HCT116 (cell line): Measurements from ENCODE around the gene C9orf78. TPM values are rescaled to one million over a fixed set of nuclear protein-coding genes. Genes with fewer than 3 reads are reported as not detected.

Source experiments
- ATAC-seq: fragments of 200-7000 bp; cut with Tn5 transposase; 2 replicates; pipeline ENCODE4 v1.9.1; 2020; ENCODE audit warnings: mild to moderate bottlenecking, moderate library complexity
- BruUV-seq: library from RNA; stranded (reverse); fragments of 400-500 nt; replicated peaks from 2 replicates; lab custom pipeline; 2021; lab: Mats Ljungman, UMichigan
- CTCF ChIA-PET: fragments of 300-600 bp; sonication (Branson Sonifier 250); formaldehyde crosslinking; loops from one replicate; lab custom pipeline; 2021; ENCODE audit warnings: antibody characterized with exemption; lab: Charles Lee
- POLR2A ChIA-PET: fragments of 300-600, 350-600 bp; sonication (Branson Sonifier 250); formaldehyde crosslinking; loops from one replicate; lab custom pipeline; 2021; ENCODE audit warnings: antibody characterized with exemption; lab: Charles Lee
- RAD21 ChIA-PET, 2 experiments: fragments of 300-600 bp; sonication (Branson Sonifier 250); formaldehyde crosslinking; loops; one replicate each; lab custom pipeline; 2023; ENCODE audit warnings: low total read pairs in 2 of 2; ENCODE audit not compliant: uncharacterized antibody in 2 of 2, unreplicated experiment in 2 of 2, low non-redundant PET in 1 of 2; lab: Charles Lee
- DNase-seq: peaks from one replicate; pipeline ENCODE4 v3.0.0-alpha.2; 2010; ENCODE audit warnings: low read depth, low spot score
- H2AFZ ChIP-seq: fragments of 200-600 bp; shearing (Covaris generic), sonication (generic); 2 replicates; pipeline ENCODE4 v1.6.1; 2017; ENCODE audit warnings: low read depth, mixed run types, mixed read lengths, antibody characterized with exemption, low read length; ENCODE audit not compliant: poor library complexity, severe bottlenecking
- H3K27ac ChIP-seq: 2 replicates; pipeline ENCODE4 v1.5.1; 2012; ENCODE audit warnings: low read depth, low read length
- H3K27me3 ChIP-seq: fragments of 200-600 bp; sonication (generic); 2 replicates; pipeline ENCODE4 v1.6.1; 2016; ENCODE audit warnings: mixed run types, low read length, mixed read lengths; ENCODE audit not compliant: insufficient read depth
- H3K36me3 ChIP-seq, 2 experiments: fragments of 200-500 bp in 1 of 2; fragments of 200-600 bp in 1 of 2; sonication (Bioruptor generic) in 1 of 2; sonication (generic) in 1 of 2; 2 replicates each; pipeline versions ENCODE4 v1.5.1 to v1.6.1; 2014 to 2016; ENCODE audit warnings: low read length in 2 of 2, inconsistent platforms in 1 of 2, mixed read lengths in 1 of 2, mixed run types in 1 of 2; ENCODE audit not compliant: insufficient read depth in 2 of 2, control insufficient read depth in 1 of 2
- H3K4me1 ChIP-seq, 2 experiments: fragments of 200-600 bp in 1 of 2; sonication (generic) in 1 of 2; 2 replicates each; pipeline versions ENCODE4 v1.5.1 to v1.6.1; 2012 to 2017; ENCODE audit warnings: low read length in 2 of 2, inconsistent platforms in 1 of 2, mild to moderate bottlenecking in 1 of 2, mixed read lengths in 1 of 2, mixed run types in 1 of 2, moderate library complexity in 1 of 2; ENCODE audit not compliant: insufficient read depth in 2 of 2, control insufficient read depth in 1 of 2
- H3K4me2 ChIP-seq: fragments of 200-600 bp; sonication (generic); 2 replicates; pipeline ENCODE4 v1.6.1; 2017; ENCODE audit warnings: mixed run types, low read length, mixed read lengths
- H3K4me3 ChIP-seq, 2 experiments: fragments of 200-600 bp in 1 of 2; sonication (generic) in 1 of 2; replicated peaks in 1 of 2; 2 replicates each; pipeline ENCODE4 v1.5.1; 2011 to 2016; ENCODE audit warnings: low read length in 2 of 2, control low read depth in 1 of 2, low read depth in 1 of 2, mild to moderate bottlenecking in 1 of 2, mixed read lengths in 1 of 2, mixed run types in 1 of 2
- H3K79me2 ChIP-seq: fragments of 200-600 bp; sonication (generic); 2 replicates; pipeline ENCODE4 v1.6.1; 2017; ENCODE audit warnings: mild to moderate bottlenecking, mixed run types, low read length, moderate library complexity, mixed read lengths; ENCODE audit not compliant: insufficient read depth
- H3K9ac ChIP-seq: fragments of 200-600 bp; sonication (generic); 2 replicates; pipeline ENCODE4 v1.6.1; 2016; ENCODE audit warnings: low read length, mixed read lengths
- H3K9me2 ChIP-seq: fragments of 200-600 bp; sonication (generic), shearing (Covaris generic); 2 replicates; pipeline ENCODE4 v1.6.1; 2017; ENCODE audit warnings: mixed run types, mild to moderate bottlenecking, moderate library complexity; ENCODE audit not compliant: insufficient read depth
- H3K9me3 ChIP-seq, 2 experiments: fragments of 200-500 bp in 1 of 2; fragments of 200-600 bp in 1 of 2; sonication (Bioruptor generic) in 1 of 2; sonication (generic) in 1 of 2; 2 replicates each; pipeline ENCODE4 v1.6.1; 2014 to 2017; ENCODE audit warnings: low read length in 2 of 2, mixed read lengths in 2 of 2, inconsistent platforms in 1 of 2, low read depth in 1 of 2, mild to moderate bottlenecking in 1 of 2, mixed run types in 1 of 2, moderate library complexity in 1 of 2; ENCODE audit not compliant: control insufficient read depth in 1 of 2, insufficient read depth in 1 of 2
- H4K20me1 ChIP-seq: fragments of 200-600 bp; sonication (generic), shearing (Covaris generic); 2 replicates; pipeline ENCODE4 v1.6.1; 2017; ENCODE audit warnings: mixed run types, mild to moderate bottlenecking, moderate library complexity; ENCODE audit not compliant: insufficient read depth
- ATF3 ChIP-seq: IDR thresholded peaks from 2 replicates; pipeline ENCODE4 v1.6.1; 2012
- ELF1 ChIP-seq: IDR thresholded peaks from 2 replicates; pipeline ENCODE4 v1.6.1; 2012; ENCODE audit warnings: low read depth, borderline replicate concordance
- FOSL1 ChIP-seq: IDR thresholded peaks from 2 replicates; pipeline ENCODE4 v1.6.1; 2012; ENCODE audit warnings: low read depth
- POLR2AphosphoS5 ChIP-seq: IDR thresholded peaks from 2 replicates; pipeline ENCODE4 v1.6.1; 2011; ENCODE audit warnings: mild to moderate bottlenecking, low read depth, low read length, moderate library complexity
- RAD21 ChIP-seq: IDR thresholded peaks from 2 replicates; pipeline ENCODE4 v1.6.1; 2012; ENCODE audit warnings: low read depth, mild to moderate bottlenecking
- REST ChIP-seq: IDR thresholded peaks from 2 replicates; pipeline ENCODE4 v1.6.1; 2012; ENCODE audit warnings: low read depth
- SIN3A ChIP-seq: IDR thresholded peaks from 2 replicates; pipeline ENCODE4 v1.6.1; 2012; ENCODE audit warnings: low read depth
- SP1 ChIP-seq: IDR thresholded peaks from 2 replicates; pipeline ENCODE4 v1.6.1; 2012; ENCODE audit warnings: low read depth
- SRF ChIP-seq: IDR thresholded peaks from 2 replicates; pipeline ENCODE4 v1.6.1; 2012; ENCODE audit warnings: low read depth
- TCF7L2 ChIP-seq: IDR thresholded peaks from 2 replicates; pipeline ENCODE4 v1.7.0; 2011; ENCODE audit warnings: borderline replicate concordance, inconsistent platforms; ENCODE audit not compliant: insufficient read depth, insufficient read length; ENCODE audit errors: extremely low read depth
- YY1 ChIP-seq: IDR thresholded peaks from 2 replicates; pipeline ENCODE4 v1.6.1; 2011; ENCODE audit warnings: low read length, low read depth, moderate library complexity, mild to moderate bottlenecking; ENCODE audit not compliant: insufficient replicate concordance; ENCODE audit errors: extremely low read depth
- ZBTB33 ChIP-seq: IDR thresholded peaks from 2 replicates; pipeline ENCODE4 v1.6.1; 2011; ENCODE audit warnings: mild to moderate bottlenecking, low read length, moderate library complexity; ENCODE audit not compliant: insufficient replicate concordance; ENCODE audit errors: extremely low read depth
- ZFX ChIP-seq: fragments of 450-650 bp; IDR thresholded peaks from 2 replicates; pipeline ENCODE4 v1.6.1; 2017
- ZNF274 ChIP-seq: fragments of 200-500 bp; sonication (Bioruptor generic); IDR thresholded peaks from 2 replicates; pipeline ENCODE4 v1.6.1; 2014; ENCODE audit warnings: mild to moderate bottlenecking, low read depth, low read length, inconsistent platforms
- intact Hi-C: fragments of 100-400 bp; cut with micrococcal nuclease; formaldehyde crosslinking; loops from 2 replicates; pipeline ENCODE4 v1.10.0; 2022
- total RNA-seq: library from RNA; stranded (reverse); gene quantifications from one replicate; pipeline ENCODE4 v1.2.1, GENCODE V29; 2021; ENCODE audit not compliant: unreplicated experiment

C9orf78 gene
- total RNA-seq, 1 experiment from 2014 or later: 41.4 TPM

GRCh38 chr9:129823542-129823934 is 11.5 kb downstream of the C9orf78 start:
- Histone ChIP-seq H4K20me1 (no peaks in the 10 kb centered on the region), H3K9ac (peak overlapping the region; percentile 83), H3K36me3 (peaks cover 13% of the 10 kb centered on the region in 2 experiments; a peak in 3 of 4 replicates), H3K9me2 (no peaks in the 10 kb centered on the region), H3K4me3 (peak overlapping the region; percentile 78 to 88), H3K79me2 (peaks cover 11% of the 10 kb centered on the region), H3K4me2 (peak overlapping the region; percentile 84), H3K27me3 (no peaks in the 10 kb centered on the region), H3K27ac (peak overlapping the region; percentile 83; the same call in 1 of the 2 replicates), H2AFZ (no peak overlapping the region), H3K4me1 (peaks cover 0 to 7% of the 10 kb centered on the region in 2 experiments; a peak in 2 of 4 replicates), H3K9me3 (no peaks in the 10 kb centered on the region)
- POLR2A ChIA-PET: no interaction called here
- intact Hi-C loops: no loop called here
- RAD21 ChIA-PET: no interaction called here
- CTCF ChIA-PET: no interaction called here
- DNase-seq: no peak
- peak; percentile 24 for ATAC-seq
- TF ChIP-seq SIN3A: no peak
- BruUV-seq: no TSS peak

- Histone ChIP-seq H3K27ac (peak overlapping the region; percentile 51; the same call in 1 of the 2 replicates), H4K20me1 (no peaks in the 10 kb centered on the region), H3K9me3 (no peaks in the 10 kb centered on the region), H3K4me3 (peak overlapping the region; percentile 78 to 88), H3K9me2 (no peaks in the 10 kb centered on the region), H3K36me3 (peaks cover 15 to 17% of the 10 kb centered on the region in 2 experiments; a peak in 3 of 4 replicates), H2AFZ (no peak overlapping the region), H3K27me3 (no peaks in the 10 kb centered on the region), H3K79me2 (peaks cover 11% of the 10 kb centered on the region), H3K9ac (peak overlapping the region; percentile 83), H3K4me1 (peaks cover 0 to 7% of the 10 kb centered on the region in 2 experiments; a peak in 2 of 4 replicates), H3K4me2 (peak overlapping the region; percentile 84)
- ChIA-PET CTCF (no interaction called here), POLR2A (no interaction called here), RAD21 (no interaction called here)
- intact Hi-C loops: no loop called here
- no peak for DNase-seq
- ATAC-seq: peak; percentile 12
- no TSS peak for BruUV-seq
- TF ChIP-seq ZNF274 (no peak), RAD21 (no peak), YY1 (no peak), SIN3A (no peak), POLR2AphosphoS5 (no peak), ELF1 (no peak), FOSL1 (no peak), SRF (no peak), REST (no peak), ZFX (no peak), SP1 (no peak), TCF7L2 (no peak), ATF3 (no peak), ZBTB33 (no peak)
Measured at GRCh38 chr9:129822898-129823541, 12.1 kb downstream of the C9orf78 start.
